ENCODE results near the gene BCL2L13.

The BCL2L13 gene

DNA sequence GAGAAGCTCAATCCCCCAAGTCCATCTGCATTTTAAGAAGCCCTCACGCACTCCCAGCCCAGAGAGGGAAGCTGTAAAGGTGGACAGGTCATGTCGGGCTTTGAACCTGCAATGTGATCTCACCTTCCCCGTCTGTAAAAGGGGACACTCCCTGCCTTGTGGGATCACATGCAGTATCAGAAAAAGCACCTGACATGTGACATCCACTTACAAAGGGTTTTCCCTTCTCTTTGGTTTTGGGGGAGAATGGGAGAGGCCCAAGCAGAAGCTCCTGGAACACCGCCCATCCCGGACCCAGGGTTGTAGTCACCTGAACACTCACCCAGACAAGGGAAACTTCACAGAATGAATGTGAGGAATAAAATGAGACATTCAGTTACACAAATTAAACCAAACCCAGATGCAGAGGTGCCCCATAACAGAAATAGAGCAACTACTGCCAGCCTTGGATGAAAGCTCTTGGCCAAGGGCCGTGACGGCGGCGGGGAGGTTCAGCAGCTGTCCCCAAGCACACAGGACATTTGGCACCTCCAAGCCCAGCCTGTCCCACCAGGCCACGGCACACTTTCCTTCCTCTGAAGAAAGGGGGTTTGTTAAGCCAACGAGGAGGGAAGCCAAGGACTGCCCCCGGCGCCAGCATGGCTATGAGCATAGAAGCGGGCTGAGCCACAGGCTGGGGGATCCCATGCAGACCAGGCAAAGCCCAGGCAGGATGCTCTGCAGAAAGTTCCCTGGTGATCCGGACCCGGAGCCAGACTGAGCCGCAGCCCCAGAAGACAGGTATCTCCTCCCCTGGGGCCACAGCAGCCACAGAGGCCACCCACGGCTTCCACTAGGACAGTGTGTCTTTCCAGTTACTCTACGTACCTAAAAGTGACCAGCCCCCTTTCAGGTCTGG lies 131.9 kb downstream of the BCL2L13 start:
- peak overlapping the region; percentile 43 to 100 (median 97); a peak in 21 of 22 replicates for H3K27ac ChIP-seq
- peak overlapping the region; percentile 96 to 100 (median 98) for H3K4me2 ChIP-seq
- no peaks in the 10 kb centered on the region for H3K9me3 ChIP-seq (replicated peaks in 1 of 11)
- peaks cover 64 to 82% (median 77%) of the 10 kb centered on the region in 11 experiments for H4K20me1 ChIP-seq
- peaks cover 68 to 78% (median 74%) of the 10 kb centered on the region in 10 experiments for H3K4me1 ChIP-seq
- H3K9ac ChIP-seq = peak overlapping the region; percentile 17 to 96 (median 44); a peak in 17 of 22 replicates
- H3K27me3 ChIP-seq = no peaks in the 10 kb centered on the region
- peak overlapping the region in 3 of 10 experiments; percentile 27 to 33 (median 31); a peak in 3 of 20 replicates for H3K4me3 ChIP-seq
- H3K36me3 ChIP-seq = peaks cover 0 to 42% (median 6%) of the 10 kb centered on the region in 11 experiments; a peak in 12 of 22 replicates
- TF ChIP-seq Cebpa-rat (IDR thresholded peaks at IDR 0.05) = no peak

DNA sequence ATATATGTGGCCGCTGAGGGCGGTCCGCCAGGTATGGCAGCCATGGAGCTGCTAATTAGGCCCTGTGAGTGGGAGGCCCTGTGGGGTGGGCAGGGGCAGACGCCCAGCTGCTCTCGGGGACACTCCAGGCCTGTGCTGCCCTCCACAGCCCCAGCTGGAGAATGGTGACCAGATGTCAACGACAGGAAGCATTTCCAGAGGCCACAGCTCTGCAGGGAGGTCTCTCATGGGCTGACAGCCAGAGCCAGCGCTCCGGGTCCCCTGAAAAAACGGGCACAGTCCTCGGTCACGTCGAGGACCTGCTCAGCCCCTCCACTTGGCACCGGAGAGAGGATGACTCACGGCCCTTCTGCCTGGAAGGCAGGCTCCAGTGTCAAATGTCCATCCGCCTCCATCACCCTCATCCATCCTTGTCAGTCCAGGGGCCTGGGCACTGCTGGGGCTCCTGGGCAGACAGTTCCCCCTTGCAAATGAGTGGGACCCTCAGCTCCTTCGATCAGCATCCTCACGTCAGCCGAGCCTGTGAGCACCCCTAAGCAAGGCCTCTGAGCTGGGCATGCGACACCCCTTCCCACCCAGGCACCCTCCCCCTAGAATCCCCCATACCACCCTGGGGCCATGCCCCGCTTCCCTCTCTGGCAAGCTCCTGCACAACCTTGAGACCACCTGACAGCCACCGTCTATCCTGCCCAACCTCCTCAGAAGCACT lies 133.8 kb downstream of the BCL2L13 start:
- peak overlapping the region; percentile 69 to 89 (median 80) for H3K4me3 ChIP-seq
- peaks cover 0 to 33% (median 6%) of the 10 kb centered on the region in 11 experiments; a peak in 12 of 22 replicates for H3K36me3 ChIP-seq
- H3K9ac ChIP-seq = peak overlapping the region; percentile 92 to 99 (median 96); a peak in 21 of 22 replicates
- H3K9me3 ChIP-seq (replicated peaks in 1 of 11) = no peaks in the 10 kb centered on the region
- peaks cover 79 to 87% (median 84%) of the 10 kb centered on the region in 10 experiments for H3K4me1 ChIP-seq
- H3K27ac ChIP-seq = peak overlapping the region; percentile 87 to 100 (median 97)
- peak overlapping the region; percentile 96 to 100 (median 98) for H3K4me2 ChIP-seq
- no peaks in the 10 kb centered on the region for H3K27me3 ChIP-seq
- peaks cover 48 to 63% (median 59%) of the 10 kb centered on the region in 11 experiments for H4K20me1 ChIP-seq
- TF ChIP-seq Cebpa-rat (IDR thresholded peaks at IDR 0.05) = no peak

- H3K27ac ChIP-seq = peak overlapping the region; percentile 87 to 100 (median 97)
- peaks cover 0 to 30% (median 6%) of the 10 kb centered on the region in 11 experiments; a peak in 12 of 22 replicates for H3K36me3 ChIP-seq
- peaks cover 75 to 83% (median 80%) of the 10 kb centered on the region in 10 experiments for H3K4me1 ChIP-seq
- H3K4me2 ChIP-seq = peak overlapping the region; percentile 96 to 100 (median 98)
- no peaks in the 10 kb centered on the region for H3K9me3 ChIP-seq (replicated peaks in 1 of 11)
- H3K4me3 ChIP-seq = peak overlapping the region; percentile 69 to 89 (median 80)
- peak overlapping the region; percentile 92 to 99 (median 96) for H3K9ac ChIP-seq
- no peaks in the 10 kb centered on the region for H3K27me3 ChIP-seq
- TF ChIP-seq Cebpa-rat (IDR thresholded peaks at IDR 0.05) = no peak
- peaks cover 41 to 56% (median 52%) of the 10 kb centered on the region in 11 experiments; a peak in 21 of 22 replicates for H4K20me1 ChIP-seq
Measured at GRCh38 chr22:17772958-17773605, 134.5 kb downstream of the BCL2L13 start.

DNA sequence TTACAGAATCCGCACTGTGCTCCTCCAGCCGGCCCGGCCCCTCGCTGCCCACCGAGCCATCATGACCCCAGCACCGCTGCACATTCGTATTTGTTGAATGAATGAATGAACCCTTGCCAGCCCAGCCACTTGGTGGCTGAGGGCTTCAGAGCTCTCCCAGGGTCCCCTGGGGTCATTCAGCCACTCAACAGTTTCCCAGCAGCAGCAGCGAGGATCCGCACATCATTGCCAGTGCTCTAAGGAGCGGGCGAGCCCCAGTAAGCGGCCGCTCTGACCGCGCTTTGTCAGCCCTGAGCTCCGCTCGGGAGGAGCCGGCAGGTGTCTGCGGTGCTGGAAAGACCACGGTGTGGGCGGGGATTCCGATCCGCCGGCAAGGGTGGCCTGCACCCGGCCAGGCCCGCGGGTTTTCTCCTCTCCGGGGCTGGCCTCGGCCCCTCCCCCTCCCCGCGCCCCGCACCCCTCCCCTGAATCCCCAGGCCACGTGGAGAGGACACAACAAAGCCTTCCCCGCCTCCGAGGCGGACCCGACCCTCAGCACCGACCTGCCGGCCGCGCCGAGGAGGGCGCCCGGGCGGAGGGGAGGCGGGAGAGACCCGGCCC lies 135.1 kb downstream of the BCL2L13 start:
- Histone ChIP-seq H3K9ac (peak overlapping the region; percentile 92 to 99 (median 96)), H3K36me3 (peaks cover 0 to 25% (median 6%) of the 10 kb centered on the region in 11 experiments; a peak in 12 of 22 replicates), H3K4me2 (peak overlapping the region; percentile 96 to 100 (median 98)), H4K20me1 (peaks cover 37 to 50% (median 46%) of the 10 kb centered on the region in 11 experiments; a peak in 21 of 22 replicates), H3K27me3 (no peaks in the 10 kb centered on the region), H3K27ac (peak overlapping the region; percentile 87 to 100 (median 97)), H3K9me3 (replicated peaks in 1 of 11) (no peaks in the 10 kb centered on the region), H3K4me1 (peaks cover 75 to 84% (median 81%) of the 10 kb centered on the region in 10 experiments), H3K4me3 (peak overlapping the region; percentile 69 to 89 (median 80))
- no peak for TF ChIP-seq Cebpa-rat (IDR thresholded peaks at IDR 0.05)

GRCh38 chr22:17774206-17774925 lies 135.8 kb downstream of the BCL2L13 start, which contains the start of gene BID:
BID (minus strand) TSS chr22:17774469; CDS start chr22:17750116, 24,353 bp downstream.
- Histone ChIP-seq H3K36me3 (peaks cover 0 to 20% (median 2%) of the 10 kb centered on the region in 11 experiments; a peak in 11 of 22 replicates), H3K27me3 (no peaks in the 10 kb centered on the region), H3K9ac (peak within 1 kb of the TSS; percentile 92 to 99 (median 96)), H3K4me2 (peak within 1 kb of the TSS; percentile 96 to 100 (median 98)), H3K4me1 (peaks cover 75 to 85% (median 82%) of the 10 kb centered on the region in 10 experiments), H4K20me1 (peaks cover 31 to 43% (median 39%) of the 10 kb centered on the region in 11 experiments; a peak in 21 of 22 replicates), H3K9me3 (replicated peaks in 1 of 11) (no peaks in the 10 kb centered on the region), H3K4me3 (peak within 1 kb of the TSS; percentile 69 to 89 (median 80)), H3K27ac (peak within 1 kb of the TSS; percentile 87 to 100 (median 97))
- TF ChIP-seq Cebpa-rat (IDR thresholded peaks at IDR 0.05) = no peak

- Histone ChIP-seq H3K27ac (peak overlapping the region in 10 of 11 experiments; percentile 92 to 100 (median 98); a peak in 21 of 22 replicates), H3K4me1 (peaks cover 75 to 85% (median 82%) of the 10 kb centered on the region in 10 experiments), H3K9me3 (replicated peaks in 1 of 11) (peaks cover 0 to 3% (median 0%) of the 10 kb centered on the region in 11 experiments; a peak in 3 of 22 replicates)
Measured at GRCh38 chr22:17774926-17775685, 136.5 kb downstream of the BCL2L13 start.

More at GRCh38 chr22:17774926-17775685, 136.5 kb downstream of the BCL2L13 start:
- Histone ChIP-seq H3K27me3 (no peaks in the 10 kb centered on the region), H3K4me3 (peak overlapping the region in 8 of 10 experiments; percentile 72 to 89 (median 84); a peak in 13 of 20 replicates), H3K36me3 (peaks cover 0 to 14% (median 0%) of the 10 kb centered on the region in 11 experiments; a peak in 7 of 22 replicates), H3K4me2 (peak overlapping the region; percentile 96 to 100 (median 98)), H3K9ac (peak overlapping the region; percentile 92 to 99 (median 96); a peak in 20 of 22 replicates), H4K20me1 (peaks cover 24 to 36% (median 32%) of the 10 kb centered on the region in 11 experiments; a peak in 21 of 22 replicates)
- no peak for TF ChIP-seq Cebpa-rat (IDR thresholded peaks at IDR 0.05)

All from BLaER1 treated with 17β-estradiol and CSF1 and Interleukin-3, amounts not matched to agents 10 nM and 100 nM (cell line).